GM19043 (cell line): ENCODE measurements around the gene STK32B.

Experiments used
- ATAC-seq: cut with Tn5 transposase; IDR thresholded peaks from one replicate; pipeline ENCODE4 v1.9.1; 2021; ENCODE audit warnings: low read depth; ENCODE audit not compliant: unreplicated experiment

Gene STK32B

DNA sequence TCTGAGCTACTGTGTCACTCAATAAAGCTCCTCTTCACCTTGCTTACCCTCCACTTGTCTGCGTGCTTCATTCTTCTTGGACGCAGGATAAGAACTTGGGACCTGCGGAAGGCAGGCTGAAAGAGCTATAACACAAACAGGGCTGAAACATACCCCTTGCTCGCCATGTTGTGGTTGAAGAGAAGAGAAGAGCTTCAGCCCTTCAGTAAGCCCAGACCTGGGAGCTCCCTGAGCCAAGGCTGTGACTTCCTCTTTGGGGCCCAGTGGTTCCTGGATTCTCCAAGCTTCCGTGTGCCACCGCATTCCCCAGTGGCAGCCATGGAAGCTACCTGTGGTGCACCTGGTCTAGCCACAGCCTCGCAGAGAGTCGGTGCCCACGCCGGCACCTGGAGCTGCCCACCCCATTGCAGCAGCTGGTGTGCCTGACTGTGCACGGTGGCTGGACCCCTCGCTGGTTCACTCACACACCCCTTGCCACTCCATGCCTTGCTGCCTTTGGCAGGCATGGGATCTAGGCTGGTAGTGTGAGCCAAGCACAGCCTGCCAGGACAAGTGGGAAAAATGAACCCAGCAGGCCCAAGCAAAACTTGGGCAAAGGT, 496.5 kb downstream of the STK32B start:
- no peak for ATAC-seq
